Cerebellar cortex (tissue), 1 donor: Measurements from ENCODE around the gene SLC31A1.
A peak's percentile ranks its signal among the peaks of the same experiment; 100 is the strongest.

ENCODE experiments used
- DNase-seq: peaks from one replicate; pipeline ENCODE4 v3.0.0-alpha.2; 2015; ENCODE audit warnings: low spot score

The SLC31A1 gene

DNA sequence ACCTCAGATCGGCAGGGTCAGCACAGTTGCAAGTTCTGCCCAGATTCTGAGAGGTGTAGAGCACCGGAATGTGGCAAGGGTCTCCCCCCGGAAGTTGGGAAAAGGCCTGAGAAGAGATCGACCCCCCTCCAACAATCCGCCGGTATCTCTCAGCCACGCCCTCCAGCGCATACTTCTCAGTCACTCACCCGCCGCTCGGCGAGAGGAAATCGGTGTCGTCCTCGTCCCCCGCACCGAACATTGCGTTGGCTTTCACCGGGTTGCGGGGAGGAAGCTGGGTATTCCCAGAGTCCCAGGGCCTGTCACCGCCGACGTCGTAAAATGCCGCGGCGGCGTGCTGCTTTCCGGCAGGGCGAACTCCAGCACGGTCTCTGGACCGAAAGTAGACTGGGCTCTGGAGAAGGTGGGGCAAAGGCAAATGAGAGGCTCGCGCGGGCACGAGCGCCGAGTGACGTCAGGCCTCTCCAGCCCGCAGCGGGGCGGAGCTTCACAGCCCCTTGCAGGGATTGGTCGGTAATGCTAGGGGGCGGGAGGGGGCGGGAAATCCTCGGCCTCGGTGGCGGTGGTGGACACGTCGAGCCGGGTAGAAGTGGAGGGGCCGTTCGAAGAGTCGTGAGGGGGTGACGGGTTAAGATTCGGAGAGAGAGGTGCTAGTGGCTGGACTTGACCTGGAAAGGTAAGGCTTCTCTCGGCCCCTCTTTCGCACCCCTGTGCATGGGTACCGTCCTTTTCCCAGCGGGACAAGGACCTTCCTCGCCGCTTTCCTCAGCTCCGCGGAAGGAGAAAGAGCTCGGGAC, at the start of gene SLC31A1, which contains the start of gene FKBP15:
Gene SLC31A1 (plus strand): TSS at position 542 of the 797 bp plus-strand sequence. CDS start 34,605 bp downstream, outside the sequence.
Gene FKBP15 (minus strand): TSS at position 275 of the 797 bp plus-strand sequence. CDS start 34 bp downstream, at position 241.
- DNase-seq = peak; percentile 99

GRCh38 chr9:113173341-113173740, 48.0 kb upstream of the SLC31A1 start:
- peak; percentile 78 for DNase-seq

DNA sequence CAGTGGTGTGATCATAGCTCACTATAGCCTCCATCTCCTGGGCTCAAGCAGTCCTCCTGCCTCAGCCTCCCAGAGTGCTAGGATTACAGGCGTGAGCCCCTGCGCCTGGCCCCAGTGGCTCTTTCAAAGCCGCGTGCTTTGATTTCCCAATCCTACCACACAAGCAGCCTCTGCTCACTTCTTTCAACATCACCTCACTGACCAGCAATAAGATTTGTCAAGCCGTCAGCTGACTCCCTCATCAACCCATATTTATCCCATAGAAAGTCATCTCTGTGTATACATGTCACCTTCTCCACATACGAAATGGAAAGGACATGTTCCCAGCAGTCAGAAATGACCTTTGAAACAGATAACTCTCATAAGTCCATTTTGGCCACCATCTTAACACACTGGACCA, 44.5 kb upstream of the SLC31A1 start:
- DNase-seq = no peak

GRCh38 chr9:113177251-113177650, 44.1 kb upstream of the SLC31A1 start:
- DNase-seq = no peak

GRCh38 chr9:113178087-113178486, 43.3 kb upstream of the SLC31A1 start:
- no peak for DNase-seq

- no peak for DNase-seq
Observed at GRCh38 chr9:113179839-113180238, 41.5 kb upstream of the SLC31A1 start.

GRCh38 chr9:113181165-113181564, 40.2 kb upstream of the SLC31A1 start:
- DNase-seq = no peak

GRCh38 chr9:113183956-113184488, 37.3 kb upstream of the SLC31A1 start:
- DNase-seq = no peak

DNA sequence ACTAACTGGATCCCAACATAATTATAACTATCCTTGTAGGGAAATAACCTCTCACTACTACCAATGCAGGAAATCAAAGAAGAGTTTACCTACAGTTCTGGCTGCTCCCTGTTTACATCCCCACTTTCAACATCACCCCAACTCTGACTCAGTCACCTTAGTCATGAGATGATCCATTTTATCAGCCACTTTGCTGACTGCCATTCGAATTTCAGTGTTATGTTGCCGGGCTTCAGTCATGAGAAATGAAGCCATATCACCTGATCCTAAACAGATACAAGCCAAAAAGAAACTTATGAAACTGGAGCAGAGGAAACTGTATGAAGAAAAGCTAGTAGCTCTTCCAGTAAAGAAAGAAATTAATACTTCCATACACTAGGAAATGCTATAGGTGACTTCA, 36.8 kb upstream of the SLC31A1 start:
- no peak for DNase-seq

DNA sequence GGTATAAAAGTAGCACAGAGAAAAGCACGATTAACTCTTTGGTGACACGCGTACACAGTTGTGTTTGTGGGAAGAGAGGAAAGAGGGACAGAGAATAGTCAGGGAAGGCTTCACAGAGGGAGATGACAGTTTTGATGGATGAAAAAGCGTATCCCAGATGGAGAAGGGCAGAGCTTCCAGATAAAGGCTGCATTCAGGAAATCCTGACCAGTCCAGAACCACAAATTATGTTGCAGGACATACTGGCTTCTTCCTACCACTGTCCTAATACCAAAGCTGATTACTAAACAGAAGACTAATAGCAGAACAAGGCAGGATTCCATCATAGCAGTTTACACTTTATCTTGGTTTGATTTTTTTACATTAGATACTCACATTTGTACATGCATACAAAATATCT, 36.1 kb upstream of the SLC31A1 start:
- DNase-seq = no peak

DNA sequence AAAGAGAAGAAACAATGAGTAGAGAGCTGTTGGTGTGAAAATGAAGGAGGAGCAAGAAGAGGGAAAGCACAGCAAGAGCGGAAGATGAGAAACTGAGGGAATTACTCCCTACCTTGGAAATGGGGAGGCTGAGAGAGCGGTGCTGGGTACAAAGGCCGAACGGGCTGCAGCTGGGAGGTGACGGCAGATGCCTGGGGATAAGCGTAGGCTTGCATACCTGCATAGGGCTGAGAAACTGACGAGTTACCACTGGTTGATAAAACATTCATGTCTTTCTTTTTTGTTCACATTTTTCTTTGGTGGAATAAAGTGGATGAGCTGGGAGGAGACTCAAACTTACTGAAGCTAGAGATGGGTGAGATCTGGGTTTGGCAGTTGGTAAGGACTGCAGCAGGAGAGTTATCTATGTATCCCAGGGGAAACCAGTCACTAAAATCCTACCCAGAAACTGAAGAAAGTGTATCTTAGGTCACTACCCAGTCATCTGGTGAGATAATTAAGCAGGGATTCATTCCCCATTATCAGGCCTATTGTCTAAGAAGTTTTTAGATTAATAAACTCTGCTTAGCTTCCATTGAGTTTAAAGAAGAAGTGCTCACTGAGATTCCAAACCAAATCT, 35.1 kb upstream of the SLC31A1 start:
- no peak for DNase-seq

DNA sequence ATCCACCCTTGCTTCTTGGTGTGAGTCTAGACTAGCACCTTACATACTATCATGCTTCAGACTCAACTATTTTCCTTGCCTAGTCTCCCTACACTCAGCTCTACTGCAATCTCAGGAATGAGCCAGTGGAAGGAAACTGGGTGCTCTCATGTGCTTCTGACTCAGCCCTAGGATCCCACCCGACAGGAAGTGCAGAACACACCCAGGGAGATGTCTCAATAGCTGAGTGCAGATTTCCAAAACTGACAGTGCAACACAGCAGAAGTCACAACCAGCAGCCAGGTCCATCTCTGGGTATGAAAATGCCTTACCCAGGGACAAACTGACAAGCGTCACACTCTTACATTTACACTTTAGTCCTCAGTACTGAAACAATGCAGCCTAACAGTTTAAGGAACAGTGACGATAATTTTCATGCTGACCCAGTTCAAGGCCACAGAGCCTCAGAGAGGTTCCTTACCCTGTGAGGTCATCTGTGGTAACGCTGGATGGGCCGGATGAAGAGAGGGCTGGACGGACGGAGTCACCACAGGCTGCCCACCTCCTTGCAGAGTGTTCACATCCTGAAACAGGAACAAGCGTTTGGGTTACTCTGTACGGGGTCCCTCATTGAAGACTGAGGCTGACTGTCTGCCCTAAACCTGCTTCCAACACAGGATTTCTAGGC, 33.3 kb upstream of the SLC31A1 start:
- no peak for DNase-seq

DNA sequence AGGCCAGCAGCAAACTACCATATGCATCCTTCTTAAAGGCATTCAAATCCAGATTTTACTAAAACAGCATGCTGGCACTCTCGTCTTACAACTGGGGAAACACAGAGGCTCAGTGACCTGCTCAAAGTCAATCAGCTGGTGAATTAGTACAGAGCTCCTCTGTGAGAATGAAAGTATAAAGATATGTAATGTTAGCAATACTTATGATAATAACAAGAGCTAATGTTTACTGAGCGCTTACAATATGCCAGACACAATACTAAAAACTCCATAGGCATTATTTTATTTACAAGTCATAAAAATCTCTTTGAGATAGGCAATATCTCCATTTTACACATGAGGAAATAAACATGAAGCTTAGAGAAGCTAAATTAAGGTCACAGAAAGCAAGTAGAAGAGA, 28.9 kb upstream of the SLC31A1 start:
- DNase-seq = no peak

DNA sequence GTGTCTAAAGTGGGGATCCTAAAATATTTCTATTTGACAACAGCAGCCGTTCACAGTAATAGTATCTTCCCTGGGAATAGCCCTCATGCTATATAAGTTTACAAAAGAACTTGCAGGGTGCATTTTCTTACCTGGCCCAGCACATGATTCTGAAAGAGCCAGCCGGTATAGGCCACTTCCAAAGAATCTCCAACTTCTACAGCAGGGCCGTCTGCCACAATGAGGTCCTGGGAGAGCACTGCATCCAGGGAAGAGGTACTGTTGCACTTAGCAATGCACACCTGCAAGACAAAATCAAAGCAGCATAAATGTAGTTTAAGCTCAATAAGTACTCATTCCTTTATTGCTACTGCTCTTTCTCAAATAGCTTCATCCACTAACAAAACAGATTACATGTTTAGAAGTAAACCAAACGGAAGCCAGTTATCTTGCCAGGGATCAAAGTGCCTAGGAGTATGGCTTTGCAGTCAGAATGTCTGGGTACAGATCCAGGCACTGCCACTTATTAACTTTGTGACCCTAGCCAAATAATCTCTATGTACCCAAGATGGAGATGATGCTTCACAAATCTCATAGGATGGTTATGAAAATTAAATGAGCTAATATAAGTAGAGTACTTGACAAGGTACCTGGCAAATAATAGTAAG, 21.5 kb upstream of the SLC31A1 start:
- DNase-seq = no peak

- DNase-seq = no peak
Observed at GRCh38 chr9:113205432-113205831, 15.9 kb upstream of the SLC31A1 start.

DNA sequence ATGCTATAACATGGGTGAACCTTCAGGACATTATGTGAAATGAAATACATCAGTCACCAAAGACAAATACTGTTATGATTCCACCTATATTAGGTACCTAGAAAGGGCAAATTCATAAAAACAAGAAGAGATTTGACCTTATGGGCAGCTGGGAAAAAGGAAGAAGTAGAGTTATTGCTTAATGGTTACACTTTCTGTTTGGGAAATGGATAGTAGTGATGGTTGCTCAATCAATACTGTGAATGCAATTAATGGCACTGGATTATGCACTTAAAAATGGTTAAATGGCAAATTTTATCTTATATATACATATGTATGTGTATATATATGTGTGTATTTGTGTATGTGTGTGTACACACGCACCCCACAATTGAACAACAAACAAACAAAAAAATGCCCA, 15.5 kb upstream of the SLC31A1 start:
- DNase-seq = no peak

GRCh38 chr9:113210815-113211214, 10.5 kb upstream of the SLC31A1 start:
- no peak for DNase-seq

GRCh38 chr9:113215132-113215531, 6.2 kb upstream of the SLC31A1 start:
- no peak for DNase-seq

DNA sequence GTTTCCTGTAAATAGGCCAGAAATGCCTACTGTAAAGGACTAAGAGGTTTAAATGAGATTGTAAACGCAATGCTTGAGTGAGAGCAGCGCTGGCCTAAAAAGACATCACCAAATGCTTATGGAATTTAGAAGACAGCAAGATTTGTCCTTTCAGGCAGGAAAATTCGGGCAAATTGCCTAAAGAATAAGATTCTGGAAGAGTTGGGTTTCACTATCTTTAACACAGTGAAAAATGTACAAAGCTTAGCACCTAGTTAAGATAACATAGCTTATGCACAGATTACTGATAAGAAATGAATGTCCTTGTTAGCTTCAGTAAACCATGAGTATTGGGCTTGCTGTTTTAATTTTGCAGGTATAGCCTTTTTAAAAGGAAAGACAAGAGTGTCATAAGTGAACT, 4.9 kb upstream of the SLC31A1 start:
- no peak for DNase-seq

GRCh38 chr9:113219186-113219936, 2.0 kb upstream of the SLC31A1 start:
- no peak for DNase-seq

DNA sequence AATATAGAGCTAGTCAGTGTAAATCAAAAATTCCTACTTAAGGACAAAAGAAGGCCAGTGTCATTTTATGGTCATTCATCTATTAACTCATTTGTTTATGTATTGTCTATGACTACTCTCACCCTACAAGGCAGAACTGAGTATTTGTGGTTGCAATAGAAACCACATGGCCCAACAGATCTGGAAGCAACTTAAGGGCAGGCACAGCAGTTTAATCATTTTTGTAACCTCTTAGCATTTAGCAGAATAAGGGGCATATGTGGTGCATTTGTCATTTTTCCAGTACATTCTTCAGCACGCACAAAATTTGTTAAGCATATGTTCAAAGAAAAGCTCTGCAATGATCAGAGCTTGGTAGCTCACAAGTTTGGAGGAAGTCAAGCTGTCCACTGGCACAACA, 1.4 kb upstream of the SLC31A1 start:
- no peak for DNase-seq
